ENCODE data around the gene FN3K. TPM values are rescaled to one million over a fixed set of nuclear protein-coding genes. Genes with fewer than 3 reads are reported as not detected.

FN3K gene
- total and polyA plus RNA-seq, 2 of the 13 experiments (the other 11 are each of a cell fraction or from before 2014, with no cell fraction given) = 3.5 to 12.2 TPM

- no peak for TF ChIP-seq ATF6 (CRISPR knock-in tag; conservative IDR thresholded peaks at IDR 0.05)
- TF ChIP-seq ZNF292 (CRISPR knock-in tag; IDR thresholded peaks at IDR 0.05; ENCODE audit: borderline replicate concordance, low read depth) = no peak
- peak; percentile 51; the same call in 1 of the 2 replicates for TF ChIP-seq ZGPAT (CRISPR knock-in tag; IDR thresholded peaks at IDR 0.05)
- no peak; the same call in 1 of the 2 replicates for TF ChIP-seq ZNF543 (CRISPR knock-in tag; IDR thresholded peaks at IDR 0.05)
- TF ChIP-seq SUZ12 (IDR thresholded peaks at IDR 0.05; ENCODE audit: low read depth, low read length) = no peak
- TF ChIP-seq CEBPZ (IDR thresholded peaks at IDR 0.05; ENCODE audit: low read length) = no peak
- no peak for TF ChIP-seq LBX2 (CRISPR knock-in tag; IDR thresholded peaks at IDR 0.05; ENCODE audit: borderline replicate concordance)
- TF ChIP-seq MLXIP (CRISPR knock-in tag; IDR thresholded peaks at IDR 0.05; ENCODE audit: borderline replicate concordance) = no peak
- no peak for TF ChIP-seq ZNF737 (CRISPR knock-in tag; IDR thresholded peaks at IDR 0.05; ENCODE audit: borderline replicate concordance)
- no peak for TF ChIP-seq ONECUT2 (CRISPR knock-in tag; IDR thresholded peaks at IDR 0.05)
- peak; percentile 23; the same call in 1 of the 2 replicates for TF ChIP-seq ZFP91 (CRISPR knock-in tag; IDR thresholded peaks at IDR 0.05; ENCODE audit: borderline replicate concordance)
Observed at GRCh38 chr17:82734987-82735866, at the start of gene FN3K (continued).
